HG03469 (cell line): ENCODE results near the gene TIMP1.

Experiments used
- ATAC-seq: cut with Tn5 transposase; IDR thresholded peaks from one replicate; pipeline ENCODE4 v1.9.1; 2021; ENCODE audit warnings: mild to moderate bottlenecking, moderate library complexity, moderate number of reproducible peaks; ENCODE audit not compliant: unreplicated experiment

Gene TIMP1

DNA sequence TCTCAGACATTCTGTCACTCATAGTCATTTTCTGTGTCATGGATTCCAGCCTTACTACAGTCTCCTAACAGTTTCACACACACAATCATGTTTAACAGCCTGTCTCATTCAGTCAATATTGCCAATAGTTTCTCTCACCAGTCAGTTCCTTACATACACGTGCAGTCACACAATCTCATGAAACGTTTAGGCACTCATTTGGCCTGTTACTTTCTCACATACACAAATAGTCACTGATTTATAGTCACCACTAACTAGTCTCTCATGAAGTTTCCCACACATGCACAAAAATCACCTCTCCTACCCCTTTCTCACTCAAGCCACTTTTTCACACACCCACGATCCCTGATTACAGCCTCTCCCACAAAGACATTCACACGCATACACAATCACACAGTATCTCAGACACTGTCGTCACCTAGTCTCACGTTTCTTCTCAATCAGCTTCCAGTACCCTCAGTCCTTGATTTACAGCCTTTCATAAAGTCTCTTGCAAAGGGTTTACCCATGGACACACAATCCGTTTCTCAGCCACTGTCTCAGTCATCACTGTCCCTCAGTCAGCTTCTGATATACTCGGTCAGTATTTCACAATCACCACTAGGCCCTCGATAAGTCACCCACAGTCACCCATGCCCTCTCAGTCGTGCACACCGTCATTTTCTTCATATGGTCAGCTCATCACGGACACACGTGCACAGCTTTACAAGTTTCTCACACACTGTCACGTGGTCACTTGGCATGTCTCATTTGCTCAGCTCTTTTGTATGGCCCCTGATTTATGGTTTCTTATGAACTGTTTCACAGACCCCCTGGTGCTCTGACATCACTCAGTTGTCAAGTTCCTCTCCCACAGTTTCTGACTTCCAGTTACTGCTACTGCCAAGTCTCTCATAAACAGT lies 51.7 kb downstream of the TIMP1 start:
- no peak for ATAC-seq

DNA sequence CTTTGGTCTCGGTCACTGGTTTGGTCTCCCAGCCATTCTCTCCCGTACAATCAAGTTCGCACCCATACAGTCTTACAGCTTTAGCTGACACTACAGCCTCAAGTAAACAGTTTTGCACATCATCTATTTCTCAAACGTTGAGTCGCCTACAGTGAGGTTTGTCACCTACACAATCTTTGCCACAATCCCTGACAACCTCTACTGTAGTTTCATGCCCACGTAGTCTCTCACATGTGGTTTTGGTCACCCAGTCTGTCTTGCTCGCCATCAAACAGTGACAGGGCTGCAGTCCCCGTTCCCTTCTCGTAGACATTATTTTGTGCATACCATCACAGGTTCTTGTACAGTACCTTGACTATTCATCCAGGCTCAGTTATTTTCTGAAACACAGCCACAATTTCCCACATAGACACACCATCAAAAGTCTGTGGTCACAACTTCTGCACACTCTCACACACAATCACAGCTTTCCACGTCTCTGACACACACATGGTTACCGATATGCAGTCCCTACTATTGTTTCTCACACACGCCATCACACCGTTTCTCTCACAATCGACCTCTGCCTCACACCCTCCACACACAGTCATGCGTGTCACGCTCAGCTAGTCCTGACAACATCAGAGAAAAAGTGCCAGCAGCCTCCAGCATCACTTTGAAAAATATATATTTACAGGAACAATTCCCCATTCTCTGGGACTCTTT lies 52.8 kb downstream of the TIMP1 start:
- ATAC-seq, result no peak
